ENCODE results near the gene NDUFS7.

DNA sequence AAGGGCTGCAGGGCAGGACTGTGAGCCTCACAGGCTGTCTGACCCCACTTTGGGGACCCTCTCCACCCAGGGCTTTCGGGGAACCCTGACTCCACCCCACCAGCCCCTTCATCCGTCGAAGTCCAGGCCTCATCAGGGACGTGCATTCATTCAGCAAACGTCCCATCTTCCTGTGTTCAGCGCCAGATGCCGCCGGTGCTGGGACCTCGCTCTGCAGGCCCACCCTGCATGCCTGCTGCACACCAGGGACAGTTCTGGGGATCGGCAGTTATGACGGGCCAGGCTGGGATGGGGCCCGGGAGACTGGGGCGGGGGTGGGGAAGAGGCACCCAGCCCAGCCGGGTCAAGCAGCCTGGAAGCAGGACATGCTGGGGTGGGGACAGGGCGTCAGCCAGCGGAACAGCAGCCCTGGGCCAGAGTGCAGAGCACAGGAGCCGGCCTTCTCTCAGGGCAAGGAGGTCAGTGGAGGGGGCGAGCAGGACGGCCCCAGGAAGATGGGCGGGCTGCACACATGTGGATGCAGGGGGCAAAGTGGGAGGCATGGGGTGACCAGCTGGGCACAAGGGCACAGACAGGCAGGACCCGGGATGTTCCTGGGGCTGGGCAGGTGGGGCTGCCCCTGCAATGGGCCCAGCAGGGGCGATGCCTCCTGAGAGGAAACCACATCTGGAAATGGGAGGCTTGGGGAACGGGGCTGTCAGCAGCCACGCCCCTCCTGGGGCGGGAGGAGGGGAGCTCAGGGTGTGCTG lies 12.5 kb downstream of the NDUFS7 start:
- TF ChIP-seq, protein P1, sequence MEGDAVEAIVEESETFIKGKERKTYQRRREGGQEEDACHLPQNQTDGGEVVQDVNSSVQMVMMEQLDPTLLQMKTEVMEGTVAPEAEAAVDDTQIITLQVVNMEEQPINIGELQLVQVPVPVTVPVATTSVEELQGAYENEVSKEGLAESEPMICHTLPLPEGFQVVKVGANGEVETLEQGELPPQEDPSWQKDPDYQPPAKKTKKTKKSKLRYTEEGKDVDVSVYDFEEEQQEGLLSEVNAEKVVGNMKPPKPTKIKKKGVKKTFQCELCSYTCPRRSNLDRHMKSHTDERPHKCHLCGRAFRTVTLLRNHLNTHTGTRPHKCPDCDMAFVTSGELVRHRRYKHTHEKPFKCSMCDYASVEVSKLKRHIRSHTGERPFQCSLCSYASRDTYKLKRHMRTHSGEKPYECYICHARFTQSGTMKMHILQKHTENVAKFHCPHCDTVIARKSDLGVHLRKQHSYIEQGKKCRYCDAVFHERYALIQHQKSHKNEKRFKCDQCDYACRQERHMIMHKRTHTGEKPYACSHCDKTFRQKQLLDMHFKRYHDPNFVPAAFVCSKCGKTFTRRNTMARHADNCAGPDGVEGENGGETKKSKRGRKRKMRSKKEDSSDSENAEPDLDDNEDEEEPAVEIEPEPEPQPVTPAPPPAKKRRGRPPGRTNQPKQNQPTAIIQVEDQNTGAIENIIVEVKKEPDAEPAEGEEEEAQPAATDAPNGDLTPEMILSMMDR (IDR thresholded peaks at IDR 0.05; ENCODE audit: low read depth, low read length): no peak
- TF ChIP-seq POLR2A (IDR thresholded peaks at IDR 0.05; ENCODE audit: extremely low read depth, insufficient read length): no peak

Measured in NB4 (cell line).